Calu3 (cell line): ENCODE data around the gene RANBP3. TPM values are rescaled to one million over a fixed set of nuclear protein-coding genes. Genes with fewer than 3 reads are reported as not detected.

Experiments
- BruUV-seq: library from RNA; stranded (reverse); fragments of 400-500 nt; replicated peaks from 2 replicates; lab custom pipeline; 2021; lab: Mats Ljungman, UMichigan
- CTCF ChIA-PET: fragments of 300-600 bp; sonication (Branson Sonifier 250); formaldehyde crosslinking; loops from one replicate; lab custom pipeline; 2022; ENCODE audit warnings: antibody characterized with exemption; lab: Charles Lee
- DNase-seq: peaks from one replicate; pipeline ENCODE4 v3.0.0; 2022
- H3K27ac Mint-ChIP-seq: one replicate; pipeline ENCODE4 v1.8.0; 2022; ENCODE audit warnings: mixed read lengths; ENCODE audit not compliant: unreplicated experiment
- H3K27me3 Mint-ChIP-seq: one replicate; pipeline ENCODE4 v1.8.0; 2022; ENCODE audit warnings: mixed read lengths; ENCODE audit not compliant: unreplicated experiment
- H3K36me3 Mint-ChIP-seq: one replicate; pipeline ENCODE4 v1.8.0; 2022; ENCODE audit warnings: mild to moderate bottlenecking, moderate library complexity, mixed read lengths; ENCODE audit not compliant: insufficient read depth, unreplicated experiment
- H3K4me1 Mint-ChIP-seq: one replicate; pipeline ENCODE4 v1.8.0; 2022; ENCODE audit warnings: mild to moderate bottlenecking, low read depth, mixed read lengths; ENCODE audit not compliant: unreplicated experiment
- H3K4me3 Mint-ChIP-seq: one replicate; pipeline ENCODE4 v1.8.0; 2022; ENCODE audit warnings: mild to moderate bottlenecking, low read depth, moderate library complexity, mixed read lengths; ENCODE audit not compliant: unreplicated experiment
- H3K9me3 Mint-ChIP-seq: one replicate; pipeline ENCODE4 v1.8.0; 2022; ENCODE audit warnings: low read depth, mixed read lengths; ENCODE audit not compliant: unreplicated experiment
- CTCF ChIP-seq: fragments of 200-600 bp; IDR thresholded peaks from one replicate; pipeline ENCODE4 v1.8.0; 2022; ENCODE audit warnings: antibody characterized with exemption; ENCODE audit not compliant: unreplicated experiment
- intact Hi-C: fragments of 100-400 bp; cut with micrococcal nuclease; formaldehyde crosslinking; loops from one replicate; pipeline ENCODE4 v1.10.0; 2022; ENCODE audit not compliant: unreplicated experiment
- total RNA-seq: library from RNA; stranded (reverse); gene quantifications from 2 replicates; pipeline ENCODE4 v1.2.3, GENCODE V29; 2022

Gene RANBP3
- total RNA-seq, 1 experiment from 2014 or later, result 58.4 TPM

- no TSS peak for BruUV-seq
- TF ChIP-seq CTCF, result no peak
- no peaks in the 10 kb centered on the region for H3K4me1 Mint-ChIP-seq
- CTCF ChIA-PET, result no interaction called here
- peaks cover 7% of the 10 kb centered on the region for H3K27me3 Mint-ChIP-seq
- H3K9me3 Mint-ChIP-seq, result no peaks in the 10 kb centered on the region
- DNase-seq, result no peak
- no peak overlapping the region for H3K27ac Mint-ChIP-seq
- intact Hi-C loops, result no loop called here
- H3K4me3 Mint-ChIP-seq, result no peak overlapping the region
- peaks cover 4% of the 10 kb centered on the region for H3K36me3 Mint-ChIP-seq
Observed at GRCh38 chr19:5867201-5868136, 110.5 kb downstream of the RANBP3 start.

Other genes with a start within 250 kb of the RANBP3 start
- 6.3 TPM in 2 replicates for gene PRR22, start 193.4 kb downstream of the RANBP3 start, total RNA-seq
- 33.2 and 35.5 TPM in 2 replicates for gene DUS3L, start 187.0 kb downstream of the RANBP3 start, total RNA-seq
- gene NRTN, start 173.1 kb downstream of the RANBP3 start, total RNA-seq, result 3.9 and 5.4 TPM in 2 replicates
- gene FUT6, start 138.4 kb downstream of the RANBP3 start, total RNA-seq, result 1.8 and 2.8 TPM in 2 replicates
- 15.6 and 18.6 TPM in 2 replicates for gene FUT3, start 126.7 kb downstream of the RANBP3 start, total RNA-seq
- gene FUT5, start 107.6 kb downstream of the RANBP3 start, total RNA-seq, result not detected in 2 replicates
- gene NDUFA11, start 74.3 kb downstream of the RANBP3 start, total RNA-seq, result 133 and 143 TPM in 2 replicates
- gene VMAC, start 73.3 kb downstream of the RANBP3 start, total RNA-seq, result 4.3 and 5.5 TPM in 2 replicates
- 39.9 and 45.7 TPM in 2 replicates for gene CAPS, start 63.9 kb downstream of the RANBP3 start, total RNA-seq
- 9.3 and 13.7 TPM in 2 replicates for gene RFX2, start 132.4 kb upstream of the RANBP3 start, total RNA-seq
- not detected in 2 replicates for gene ACSBG2, start 157.5 kb upstream of the RANBP3 start, total RNA-seq